ENCODE measurements around the gene FAM227B.
"Not testable (repeated sequence)": the region's sequence is repeated elsewhere in the genome, so short reads cannot be mapped to it uniquely, and the experiment has no call there.

FAM227B gene

GRCh38 chr15:49383266-49383665 lies 237.4 kb downstream of the FAM227B start:
- DNase-seq (ENCODE audit: low read depth in 1 of 2, low spot score in 1 of 2): no peak

- DNase-seq (ENCODE audit: low read depth in 1 of 2, low spot score in 1 of 2): no peak
Observed at GRCh38 chr15:49382394-49382793, 238.2 kb downstream of the FAM227B start.

DNA sequence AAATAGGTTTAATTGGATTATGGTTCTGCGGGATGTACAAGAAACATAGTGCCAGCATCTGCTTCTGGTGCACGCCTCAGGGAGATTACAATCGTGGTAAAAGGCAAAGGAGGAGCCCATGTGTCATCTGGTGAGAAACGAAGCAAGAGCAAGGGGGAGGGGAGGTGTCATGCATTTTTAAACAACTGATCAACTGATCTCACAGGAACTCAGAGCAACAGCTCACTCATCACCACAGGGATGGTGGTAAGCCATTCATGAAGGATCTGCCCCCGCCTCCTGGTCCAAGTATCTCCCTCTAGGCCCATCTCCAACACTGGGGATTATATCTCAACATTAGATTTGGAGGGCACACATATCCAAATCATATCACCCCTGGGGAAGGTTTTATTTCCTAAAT lies 239.7 kb downstream of the FAM227B start:
- DNase-seq (ENCODE audit: low read depth in 1 of 2, low spot score in 1 of 2): no peak

- DNase-seq (ENCODE audit: low read depth in 1 of 2, low spot score in 1 of 2): no peak
Observed at GRCh38 chr15:49379996-49380395, 240.6 kb downstream of the FAM227B start.

DNA sequence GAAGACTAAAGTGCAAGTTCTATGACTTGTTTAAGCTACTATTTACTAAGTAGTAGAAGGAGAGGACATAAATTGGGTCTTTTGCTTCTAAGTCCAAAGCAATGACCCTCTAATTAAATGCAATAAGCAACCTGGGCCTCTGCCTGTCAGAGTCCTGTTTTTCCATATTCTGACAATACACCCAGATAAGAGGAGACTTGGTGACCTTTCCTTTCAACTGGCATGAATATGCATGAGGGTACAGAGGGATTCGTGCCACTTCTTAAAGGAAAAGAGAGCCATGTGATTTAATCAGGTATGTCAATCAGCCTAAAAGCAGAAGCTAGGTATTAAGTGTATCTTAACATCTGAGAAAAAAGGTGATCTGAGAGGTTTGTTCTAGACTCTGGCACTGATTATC lies 248.3 kb downstream of the FAM227B start:
- DNase-seq (ENCODE audit: low read depth in 1 of 2, low spot score in 1 of 2): no peak

DNA sequence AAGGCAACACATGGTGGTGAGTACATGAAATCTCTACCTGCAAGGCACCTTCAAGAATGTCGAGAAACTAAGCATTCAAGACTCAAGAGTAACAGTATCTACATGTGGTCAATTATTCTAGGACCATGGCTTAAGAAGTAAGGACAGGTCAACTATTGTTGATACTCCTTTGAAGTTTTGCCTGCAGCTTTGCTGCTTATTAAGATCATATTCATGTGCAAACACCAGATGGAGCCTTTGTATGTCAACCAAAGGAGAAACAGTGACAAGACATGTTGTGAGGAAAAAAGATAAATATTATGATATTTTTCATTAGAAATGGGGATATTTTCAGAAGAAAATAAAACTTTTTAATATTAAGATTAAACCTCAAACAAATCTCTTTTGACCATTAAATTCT lies 249.8 kb downstream of the FAM227B start:
- no peak for DNase-seq (ENCODE audit: low read depth in 1 of 2, low spot score in 1 of 2)

DNA sequence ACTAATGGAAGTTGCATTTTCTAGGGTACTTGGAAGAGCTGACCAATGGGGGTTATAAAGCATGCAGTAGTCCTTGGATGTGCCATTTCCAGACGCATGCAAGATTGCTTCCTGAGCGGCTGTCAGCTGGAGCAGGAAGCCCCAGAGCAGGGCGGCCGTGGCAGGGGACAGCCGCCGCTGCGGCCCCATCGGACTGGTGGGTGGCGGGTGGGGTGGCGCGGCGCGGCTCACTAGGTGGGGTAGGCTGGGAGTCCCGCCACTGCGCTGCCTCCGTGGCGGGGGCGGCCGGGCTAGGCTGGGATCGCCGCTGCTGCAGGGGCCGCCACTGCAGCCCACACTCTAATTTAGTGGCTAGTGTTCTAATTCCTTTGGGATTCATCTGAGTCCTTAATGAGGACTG lies 254.1 kb downstream of the FAM227B start:
- no peak for DNase-seq (ENCODE audit: low read depth in 1 of 2, low spot score in 1 of 2)

- DNase-seq (ENCODE audit: low read depth in 1 of 2, low spot score in 1 of 2): no peak
Observed at GRCh38 chr15:49361370-49361769, 259.2 kb downstream of the FAM227B start.

- DNase-seq (ENCODE audit: low read depth in 1 of 2, low spot score in 1 of 2): not testable (repeated sequence)
Observed at GRCh38 chr15:49354439-49354838, 266.2 kb downstream of the FAM227B start.

GRCh38 chr15:49343546-49343945 lies 277.1 kb downstream of the FAM227B start:
- DNase-seq (ENCODE audit: low read depth in 1 of 2, low spot score in 1 of 2): no peak

- DNase-seq (ENCODE audit: low read depth in 1 of 2, low spot score in 1 of 2): no peak
Observed at GRCh38 chr15:49339656-49340055, 281.0 kb downstream of the FAM227B start.

- DNase-seq (ENCODE audit: low read depth in 1 of 2, low spot score in 1 of 2): no peak
Observed at GRCh38 chr15:49331951-49332350, 288.7 kb downstream of the FAM227B start.

DNA sequence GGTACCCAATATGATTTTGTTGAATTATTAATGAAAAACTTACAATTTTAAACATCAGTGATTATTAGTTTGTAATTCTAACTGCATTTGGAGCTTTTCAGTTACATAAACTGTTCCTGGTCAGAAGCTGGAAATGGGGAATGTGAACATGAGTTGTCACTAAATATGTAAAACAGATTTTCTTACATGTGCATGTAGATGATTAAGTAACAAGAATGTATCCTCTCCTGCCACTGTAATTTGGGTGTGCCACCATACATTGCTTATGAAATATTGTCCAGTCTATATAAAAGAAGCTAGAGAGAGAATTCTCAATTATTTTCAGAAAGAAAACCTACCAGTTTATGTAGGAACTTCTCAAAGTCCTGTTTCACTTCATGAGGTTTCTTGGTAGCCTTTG lies 289.2 kb downstream of the FAM227B start:
- DNase-seq (ENCODE audit: low read depth in 1 of 2, low spot score in 1 of 2): no peak

DNA sequence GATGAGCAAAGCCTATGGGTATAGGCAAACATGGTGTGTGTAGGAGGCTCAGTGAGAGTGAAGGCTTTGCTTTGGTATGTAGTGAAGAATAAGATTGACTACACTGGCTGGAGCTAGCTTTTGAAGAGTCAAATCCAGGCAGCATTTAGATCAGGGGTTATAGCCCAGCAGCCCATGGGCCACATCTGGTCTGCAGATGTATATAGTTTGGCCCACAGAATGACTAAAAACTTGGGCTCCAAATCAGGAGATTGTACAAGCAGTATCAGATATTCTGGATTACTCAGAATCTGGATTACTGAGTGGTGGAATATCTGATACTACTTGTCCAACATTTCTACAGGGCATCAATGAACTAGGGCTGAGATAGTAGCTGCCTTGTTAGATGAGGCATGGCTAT lies 290.5 kb downstream of the FAM227B start:
- no peak for DNase-seq (ENCODE audit: low read depth in 1 of 2, low spot score in 1 of 2)

DNA sequence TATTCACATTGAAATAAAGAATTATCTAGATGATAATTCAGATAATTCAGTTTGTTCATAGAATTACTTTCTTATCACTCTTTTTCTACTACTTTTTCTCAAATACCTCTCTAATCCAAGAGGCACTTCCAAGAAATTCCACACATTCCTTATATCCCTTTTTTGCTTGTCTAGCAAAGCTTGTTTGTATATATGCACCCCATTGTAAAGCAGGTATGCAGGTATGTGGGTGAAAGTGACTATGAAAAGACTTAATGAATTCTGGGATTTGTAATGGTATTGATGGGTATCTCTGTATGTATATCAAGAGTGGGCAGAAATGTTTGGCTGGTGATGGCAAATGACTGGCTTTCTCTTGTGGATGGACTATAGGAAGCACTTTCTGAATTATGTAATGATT lies 291.7 kb downstream of the FAM227B start:
- DNase-seq (ENCODE audit: low read depth in 1 of 2, low spot score in 1 of 2): no peak

- DNase-seq (ENCODE audit: low read depth in 1 of 2, low spot score in 1 of 2): no peak
Observed at GRCh38 chr15:49327927-49328326, 292.7 kb downstream of the FAM227B start.

DNA sequence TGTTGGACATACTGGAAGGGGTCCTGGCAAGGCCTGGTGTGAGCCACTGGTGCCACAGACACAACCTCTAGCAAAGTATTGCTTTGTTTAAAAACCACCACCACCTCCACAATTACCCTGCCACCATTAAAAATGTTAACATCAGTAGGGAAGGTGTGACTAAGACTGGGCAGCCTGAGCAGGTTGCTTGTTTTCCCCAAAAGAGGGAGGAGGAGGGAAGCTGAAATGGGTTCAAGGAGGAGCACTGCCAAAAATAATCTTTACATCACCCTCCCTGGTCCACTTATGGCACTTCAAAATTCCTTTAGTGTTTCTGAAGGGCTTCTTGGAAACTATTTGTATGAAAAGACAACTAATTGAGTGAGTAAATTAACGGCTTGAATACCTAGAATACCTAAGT lies 297.4 kb downstream of the FAM227B start:
- DNase-seq (ENCODE audit: low read depth in 1 of 2, low spot score in 1 of 2): no peak

DNA sequence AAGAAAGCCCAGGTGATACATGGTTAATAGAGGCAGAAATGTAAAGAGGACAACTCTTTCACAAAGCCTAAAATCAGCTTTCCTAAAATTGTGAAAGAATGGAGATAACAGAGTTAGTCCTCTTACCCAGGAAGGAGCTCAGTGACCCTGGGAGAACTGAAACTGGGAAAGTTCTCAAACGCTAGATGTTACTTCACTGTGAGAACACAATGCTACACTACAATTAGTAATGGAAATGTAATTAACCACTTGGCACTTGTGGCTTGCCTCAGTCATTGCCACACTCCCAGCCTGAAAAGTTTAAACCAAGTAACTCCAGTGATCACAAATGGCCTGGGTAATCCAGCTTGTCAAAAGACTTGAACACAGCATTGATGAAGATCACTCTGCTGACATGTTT lies 300.3 kb downstream of the FAM227B start:
- DNase-seq (ENCODE audit: low read depth in 1 of 2, low spot score in 1 of 2): no peak

- DNase-seq (ENCODE audit: low read depth in 1 of 2, low spot score in 1 of 2): no peak
Observed at GRCh38 chr15:49315391-49315823, 305.2 kb downstream of the FAM227B start.

- no peak for DNase-seq (ENCODE audit: low read depth in 1 of 2, low spot score in 1 of 2)
Observed at GRCh38 chr15:49314716-49315115, 305.9 kb downstream of the FAM227B start.

DNA sequence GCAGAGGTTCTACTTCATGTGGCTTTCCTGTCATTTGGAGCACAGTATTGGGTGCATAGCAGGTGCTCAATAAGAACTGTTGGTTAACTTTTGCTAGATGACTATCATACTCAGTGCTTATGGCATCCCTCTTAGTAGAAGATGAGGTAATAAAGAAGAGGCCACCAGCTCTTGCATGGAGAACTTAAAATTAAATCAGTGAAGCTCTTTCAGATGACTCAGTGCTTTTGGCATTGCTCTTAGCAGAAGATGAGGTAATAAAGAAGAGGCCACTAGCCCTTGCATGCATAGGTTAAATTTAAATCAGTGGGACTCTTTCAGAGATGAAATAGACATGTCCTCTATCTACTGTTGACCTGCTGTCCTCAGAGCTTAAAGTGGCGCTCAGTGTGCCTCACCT lies 307.0 kb downstream of the FAM227B start:
- DNase-seq (ENCODE audit: low read depth in 1 of 2, low spot score in 1 of 2): no peak

- DNase-seq (ENCODE audit: low read depth in 1 of 2, low spot score in 1 of 2): no peak
Observed at GRCh38 chr15:49309889-49310288, 310.7 kb downstream of the FAM227B start.

DNA sequence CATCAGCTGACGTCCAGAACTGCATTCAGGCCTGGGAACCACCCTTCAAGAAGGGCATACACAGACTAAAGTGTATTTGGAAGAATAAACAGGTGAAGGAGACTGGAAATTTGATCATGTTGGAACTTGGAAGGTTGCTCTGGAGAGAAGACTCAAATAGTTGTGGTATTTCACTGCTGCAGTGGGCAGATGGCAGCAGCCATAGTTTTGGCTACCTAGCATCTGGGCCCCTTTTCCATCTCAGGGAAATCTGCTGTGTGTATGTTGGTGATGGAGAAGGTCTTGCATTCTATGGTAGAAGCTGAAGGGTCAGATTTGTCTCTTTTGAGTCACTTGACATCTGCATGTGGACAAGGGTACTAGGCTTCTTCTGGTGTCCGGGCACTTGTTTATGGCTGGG lies 311.9 kb downstream of the FAM227B start:
- no peak for DNase-seq (ENCODE audit: low read depth in 1 of 2, low spot score in 1 of 2)

GRCh38 chr15:49306551-49306950 lies 314.1 kb downstream of the FAM227B start:
- no peak for DNase-seq (ENCODE audit: low read depth in 1 of 2, low spot score in 1 of 2)
